ENCODE data around the gene MBTPS1. TPM values are rescaled to one million over a fixed set of nuclear protein-coding genes. Genes with fewer than 3 reads are reported as not detected.

Gene MBTPS1
- total and polyA plus RNA-seq, 4 donors = 21.1 to 65.0 (median 30.8) TPM

GRCh38 chr16:84054271-84054670, 62.5 kb downstream of the MBTPS1 start:
- Histone ChIP-seq H3K4me1 (ENCODE audit: control insufficient read depth in 4 of 4, insufficient read depth in 4 of 4, low read length in 3 of 4) (no peaks in the 10 kb centered on the region), H3K27me3 (ENCODE audit: control insufficient read depth in 4 of 4, insufficient read depth in 4 of 4, low read length in 3 of 4) (no peaks in the 10 kb centered on the region), H3K9ac (ENCODE audit: low read depth in 1 of 2, low read length in 2 of 2) (no peak overlapping the region), H3K36me3 (ENCODE audit: control insufficient read depth in 4 of 4, insufficient read depth in 3 of 4, low read depth in 1 of 4, low read length in 3 of 4) (peaks cover 17 to 79% (median 51%) of the 10 kb centered on the region in 4 donors), H3K4me3 (ENCODE audit: low read depth in 1 of 3, low read length in 3 of 3) (no peak overlapping the region), H3K9me3 (ENCODE audit: control insufficient read depth in 4 of 4, low read length in 3 of 4) (no peaks in the 10 kb centered on the region), H3K27ac (ENCODE audit: low read depth in 1 of 2, low read length in 2 of 2) (no peak overlapping the region)
- DNase-seq (ENCODE audit: low spot score) = no peak
- 98% methylated on average over 16 of the region's 16 CpGs for WGBS
- TF ChIP-seq ZBTB33 (IDR thresholded peaks at IDR 0.05) (no peak), HNF4A (conservative IDR thresholded peaks at IDR 0.05) (no peak), REST (IDR thresholded peaks at IDR 0.05) (no peak), JUND (IDR thresholded peaks at IDR 0.05) (no peak)

DNA sequence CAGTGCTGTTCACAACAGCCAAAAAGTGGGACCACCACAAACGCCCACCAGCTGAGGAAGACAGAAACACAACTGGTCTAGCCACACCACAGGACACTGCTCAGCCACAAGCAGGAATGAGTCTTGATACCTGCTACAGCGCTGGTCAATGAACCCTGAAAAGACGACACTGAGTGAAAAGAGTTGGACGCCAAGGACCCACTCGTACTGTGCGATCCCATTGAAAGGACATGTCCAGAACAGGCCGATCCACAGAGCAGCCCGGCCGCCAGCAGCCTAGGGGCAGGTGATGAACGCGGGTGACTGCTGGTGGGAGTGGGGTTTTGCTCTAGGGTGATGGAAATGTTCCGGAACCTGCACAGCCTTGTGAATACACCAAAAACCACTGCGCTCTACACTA, 63.5 kb downstream of the MBTPS1 start:
- Histone ChIP-seq H3K27me3 (ENCODE audit: control insufficient read depth in 4 of 4, insufficient read depth in 4 of 4, low read length in 3 of 4) (no peaks in the 10 kb centered on the region), H3K9ac (ENCODE audit: low read depth in 1 of 2, low read length in 2 of 2) (no peak overlapping the region), H3K4me1 (ENCODE audit: control insufficient read depth in 4 of 4, insufficient read depth in 4 of 4, low read length in 3 of 4) (no peaks in the 10 kb centered on the region), H3K36me3 (ENCODE audit: control insufficient read depth in 4 of 4, insufficient read depth in 3 of 4, low read depth in 1 of 4, low read length in 3 of 4) (peaks cover 15 to 70% (median 45%) of the 10 kb centered on the region in 4 donors), H3K4me3 (ENCODE audit: low read depth in 1 of 3, low read length in 3 of 3) (no peak overlapping the region), H3K9me3 (ENCODE audit: control insufficient read depth in 4 of 4, low read length in 3 of 4) (no peaks in the 10 kb centered on the region), H3K27ac (ENCODE audit: low read depth in 1 of 2, low read length in 2 of 2) (no peak overlapping the region)
- no peak for DNase-seq (ENCODE audit: low spot score)
- 93% methylated on average over 13 of the region's 13 CpGs for WGBS
- no peak for TF ChIP-seq EGR1 (IDR thresholded peaks at IDR 0.05; ENCODE audit: low read depth in 2 of 2)
- TF ChIP-seq RAD21 (IDR thresholded peaks at IDR 0.05) = no peak
- TF ChIP-seq, protein P1, sequence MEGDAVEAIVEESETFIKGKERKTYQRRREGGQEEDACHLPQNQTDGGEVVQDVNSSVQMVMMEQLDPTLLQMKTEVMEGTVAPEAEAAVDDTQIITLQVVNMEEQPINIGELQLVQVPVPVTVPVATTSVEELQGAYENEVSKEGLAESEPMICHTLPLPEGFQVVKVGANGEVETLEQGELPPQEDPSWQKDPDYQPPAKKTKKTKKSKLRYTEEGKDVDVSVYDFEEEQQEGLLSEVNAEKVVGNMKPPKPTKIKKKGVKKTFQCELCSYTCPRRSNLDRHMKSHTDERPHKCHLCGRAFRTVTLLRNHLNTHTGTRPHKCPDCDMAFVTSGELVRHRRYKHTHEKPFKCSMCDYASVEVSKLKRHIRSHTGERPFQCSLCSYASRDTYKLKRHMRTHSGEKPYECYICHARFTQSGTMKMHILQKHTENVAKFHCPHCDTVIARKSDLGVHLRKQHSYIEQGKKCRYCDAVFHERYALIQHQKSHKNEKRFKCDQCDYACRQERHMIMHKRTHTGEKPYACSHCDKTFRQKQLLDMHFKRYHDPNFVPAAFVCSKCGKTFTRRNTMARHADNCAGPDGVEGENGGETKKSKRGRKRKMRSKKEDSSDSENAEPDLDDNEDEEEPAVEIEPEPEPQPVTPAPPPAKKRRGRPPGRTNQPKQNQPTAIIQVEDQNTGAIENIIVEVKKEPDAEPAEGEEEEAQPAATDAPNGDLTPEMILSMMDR (IDR thresholded peaks at IDR 0.05; ENCODE audit: low read depth, low read length, missing input control) = no peak
- TF ChIP-seq TAF1 (conservative IDR thresholded peaks at IDR 0.05) = no peak
- TF ChIP-seq GABPA (IDR thresholded peaks at IDR 0.05 in 1 of 2, conservative IDR thresholded peaks at IDR 0.05 in 1 of 2) = no peak
- TF ChIP-seq, protein P2, sequence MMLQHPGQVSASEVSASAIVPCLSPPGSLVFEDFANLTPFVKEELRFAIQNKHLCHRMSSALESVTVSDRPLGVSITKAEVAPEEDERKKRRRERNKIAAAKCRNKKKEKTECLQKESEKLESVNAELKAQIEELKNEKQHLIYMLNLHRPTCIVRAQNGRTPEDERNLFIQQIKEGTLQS (IDR thresholded peaks at IDR 0.05) = no peak
- no peak for TF ChIP-seq ZBTB33 (IDR thresholded peaks at IDR 0.05)
- TF ChIP-seq FOXA2 (IDR thresholded peaks at IDR 0.05) = no peak
- TF ChIP-seq, protein P3, sequence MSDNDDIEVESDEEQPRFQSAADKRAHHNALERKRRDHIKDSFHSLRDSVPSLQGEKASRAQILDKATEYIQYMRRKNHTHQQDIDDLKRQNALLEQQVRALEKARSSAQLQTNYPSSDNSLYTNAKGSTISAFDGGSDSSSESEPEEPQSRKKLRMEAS (IDR thresholded peaks at IDR 0.05) = no peak
- TF ChIP-seq HNF4G (IDR thresholded peaks at IDR 0.05) = no peak
- no peak for TF ChIP-seq HNF4A (conservative IDR thresholded peaks at IDR 0.05)
- no peak for TF ChIP-seq YY1 (IDR thresholded peaks at IDR 0.05)
- TF ChIP-seq JUND (IDR thresholded peaks at IDR 0.05) = no peak

Data from liver (tissue), 9 donors.